Fibroblast of skin of left quadriceps (primary cell): ENCODE data around the gene APBB3.

ENCODE experiments used
- DNase-seq, 2 experiments: peaks; one replicate each; pipeline ENCODE4 v3.0.0-alpha.2; 2013; ENCODE audit warnings: low read depth in 2 of 2

APBB3 gene

GRCh38 chr5:140555747-140556312 lies 8.6 kb downstream of the APBB3 start:
- DNase-seq, result no peak

- no peak for DNase-seq
These were observed 9.9 kb downstream of the APBB3 start for GRCh38 chr5:140554454-140554853.

GRCh38 chr5:140553657-140554056 lies 10.7 kb downstream of the APBB3 start:
- no peak for DNase-seq

- no peak for DNase-seq
These were observed 12.5 kb downstream of the APBB3 start for GRCh38 chr5:140551872-140552271.

GRCh38 chr5:140550147-140551079 lies 14.0 kb downstream of the APBB3 start:
- no peak for DNase-seq

- DNase-seq, result no peak
These were observed 14.9 kb downstream of the APBB3 start for GRCh38 chr5:140549237-140550144.

GRCh38 chr5:140548791-140549190 lies 15.6 kb downstream of the APBB3 start:
- no peak for DNase-seq

DNA sequence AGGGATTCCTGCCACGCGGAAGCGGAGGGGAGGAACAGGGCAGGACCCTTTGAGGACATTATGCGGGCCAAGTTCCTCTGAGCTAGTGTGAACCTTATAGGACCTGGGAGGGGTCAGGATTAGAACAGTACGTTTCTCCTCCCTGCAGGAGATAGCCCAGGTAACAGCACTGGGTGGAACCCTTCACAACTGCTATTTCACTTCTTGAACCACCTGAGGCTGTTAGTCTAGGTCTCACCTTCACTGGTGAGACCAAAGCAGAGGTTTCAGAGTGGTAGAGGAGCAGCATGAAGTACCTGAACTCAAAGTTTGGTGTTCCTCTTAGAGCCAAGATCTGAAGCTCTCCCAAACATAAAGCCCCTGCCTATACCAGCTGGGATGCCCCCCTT lies 16.1 kb downstream of the APBB3 start:
- DNase-seq, result no peak

- DNase-seq, result peak; percentile 78 to 79
These were observed 16.7 kb downstream of the APBB3 start, which contains the start of gene EIF4EBP3 for GRCh38 chr5:140547508-140548299. EIF4EBP3 (plus strand) TSS chr5:140547662; CDS start chr5:140547738, 76 bp downstream.

DNA sequence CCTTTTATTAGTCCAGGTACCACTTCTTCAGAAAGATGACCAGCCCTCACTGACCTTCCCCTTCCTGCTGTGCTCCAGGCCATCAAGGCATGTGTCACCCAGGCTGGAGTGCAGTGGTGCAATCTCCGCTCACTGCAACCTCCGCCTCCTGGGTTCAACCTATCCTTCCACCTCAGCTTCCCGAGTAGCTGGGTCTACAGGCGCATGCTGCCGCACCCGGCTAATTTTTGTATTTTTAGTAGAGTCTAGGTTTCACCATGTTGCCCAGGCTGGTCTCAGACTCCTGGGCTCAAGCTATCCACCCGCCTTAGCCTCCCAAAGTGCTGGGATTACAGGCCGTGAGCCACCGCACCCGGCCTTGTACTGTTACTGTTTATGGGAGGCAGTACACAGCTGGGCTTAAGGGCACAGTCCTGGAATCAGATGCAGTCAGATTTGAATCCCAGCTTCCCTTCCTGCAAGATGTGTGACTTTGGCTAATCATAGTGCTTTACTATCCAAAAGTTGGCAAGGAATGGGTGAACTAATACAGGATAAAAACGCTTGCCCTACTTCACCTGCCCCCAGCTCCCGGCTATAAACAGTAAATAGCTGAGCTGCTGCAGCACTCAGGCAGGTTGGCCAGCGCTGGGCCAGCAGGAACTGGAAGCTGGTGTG lies 17.4 kb downstream of the APBB3 start:
- DNase-seq, result no peak

DNA sequence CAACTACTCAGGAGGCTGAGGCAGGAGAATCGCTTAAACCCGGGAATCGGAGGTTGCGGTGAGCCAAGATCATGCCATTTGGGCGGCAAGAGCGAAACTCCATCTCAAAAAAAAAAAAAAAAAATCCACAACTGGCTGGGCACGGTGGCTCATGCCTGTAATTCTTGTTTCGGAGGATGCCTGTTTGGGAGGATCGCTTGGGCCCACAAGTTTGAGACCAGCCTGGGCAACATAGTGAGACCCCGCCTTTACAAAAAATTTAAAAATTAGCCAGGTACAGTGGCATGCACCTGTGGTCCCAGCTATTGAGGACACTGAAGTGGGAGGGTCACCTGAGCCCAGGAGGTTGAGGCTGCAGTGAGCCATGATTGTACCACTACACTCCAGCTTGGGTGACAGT lies 18.8 kb downstream of the APBB3 start:
- DNase-seq, result no peak

- DNase-seq, result no peak
These were observed 19.4 kb downstream of the APBB3 start for GRCh38 chr5:140544986-140545385.

- no peak for DNase-seq
These were observed 21.4 kb downstream of the APBB3 start for GRCh38 chr5:140542972-140543371.

DNA sequence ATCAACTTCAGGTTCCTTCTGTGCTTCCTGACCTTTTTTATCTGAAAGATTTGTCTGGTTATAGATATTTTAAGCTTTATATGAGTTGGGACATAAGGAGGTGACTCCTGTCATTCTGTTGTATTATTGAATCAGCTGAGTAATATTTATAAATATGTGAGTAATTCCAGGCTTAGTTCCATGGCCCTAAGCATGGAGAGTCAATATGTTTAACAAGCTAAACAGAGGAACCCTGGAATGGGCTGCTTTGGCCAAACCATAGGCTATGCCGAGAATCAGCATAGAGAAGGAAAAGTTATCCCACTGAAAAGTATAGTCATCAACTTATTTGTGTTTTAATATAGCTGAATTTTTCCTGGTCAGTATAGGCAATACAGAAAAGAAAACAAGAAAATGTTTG lies 24.2 kb downstream of the APBB3 start:
- no peak for DNase-seq

DNA sequence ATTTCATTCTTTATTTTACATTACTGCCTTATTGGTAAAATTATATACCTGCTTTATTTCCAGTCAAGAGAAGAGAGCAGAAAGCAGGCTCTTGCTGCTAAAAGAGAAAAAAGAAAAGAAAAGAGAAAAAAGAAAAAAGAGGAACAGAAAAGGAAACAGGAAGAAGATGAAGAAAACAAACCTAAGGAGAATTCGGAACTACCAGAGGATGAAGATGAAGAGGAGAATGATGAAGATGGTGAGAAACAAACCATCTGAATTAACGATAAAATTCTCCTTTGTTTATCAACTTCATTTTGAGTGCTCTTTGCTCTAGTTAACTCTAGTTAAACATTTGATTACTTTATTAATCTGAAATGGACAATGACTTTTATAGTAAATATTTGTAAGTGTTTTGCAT lies 40.4 kb downstream of the APBB3 start:
- no peak for DNase-seq

DNA sequence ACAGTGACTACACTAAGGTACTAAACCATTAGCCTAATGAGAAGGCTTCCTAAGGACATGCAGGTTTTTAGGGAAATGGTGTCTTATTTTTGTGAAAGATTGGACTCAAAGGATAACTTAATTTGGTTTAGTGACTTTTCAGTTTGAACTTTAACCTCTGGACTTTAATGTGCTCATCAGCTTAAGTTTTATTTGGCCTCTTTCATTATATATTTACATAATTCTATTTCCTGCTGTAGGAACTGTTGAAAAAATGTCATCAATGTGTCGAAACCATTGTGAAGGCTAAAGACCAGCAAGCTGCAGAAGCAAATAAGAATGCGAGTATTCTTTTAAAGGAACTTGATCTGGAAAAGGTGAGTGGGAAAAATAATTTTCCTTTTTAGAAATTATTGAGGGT lies 51.3 kb downstream of the APBB3 start:
- no peak for DNase-seq

GRCh38 chr5:140509898-140510297 lies 54.5 kb downstream of the APBB3 start:
- DNase-seq, result no peak
